WTC11 (cell line): Measurements from ENCODE around the gene EHD4. TPM values are rescaled to one million over a fixed set of nuclear protein-coding genes. Genes with fewer than 3 reads are reported as not detected.

Source experiments
- ATAC-seq: fragments of 200-7000 bp; cut with Tn5 transposase; 2 replicates; pipeline ENCODE4 v1.10.0; 2021; ENCODE audit warnings: mild to moderate bottlenecking, moderate library complexity
- CTCF ChIA-PET: fragments of 300-600 bp; sonication (Branson Sonifier 250); formaldehyde crosslinking; loops from one replicate; lab custom pipeline; 2021; ENCODE audit warnings: antibody characterized with exemption; lab: Charles Lee
- POLR2A ChIA-PET: fragments of 350-600 bp; sonication (Branson Sonifier 250); formaldehyde crosslinking; loops from one replicate; lab custom pipeline; 2021; ENCODE audit warnings: antibody characterized with exemption; lab: Charles Lee
- DNase-seq: peaks from one replicate; pipeline ENCODE4 v3.0.0; 2021; ENCODE audit warnings: low spot score
- H3K27ac Mint-ChIP-seq: 2 replicates; pipeline ENCODE4 v1.8.0; 2021; ENCODE audit warnings: mixed read lengths
- H3K27me3 Mint-ChIP-seq: 2 replicates; pipeline ENCODE4 v1.8.0; 2021; ENCODE audit warnings: low read depth, mild to moderate bottlenecking, moderate library complexity, mixed read lengths
- H3K36me3 Mint-ChIP-seq: 2 replicates; pipeline ENCODE4 v1.8.0; 2021; ENCODE audit warnings: mixed read lengths
- H3K4me1 Mint-ChIP-seq: 2 replicates; pipeline ENCODE4 v1.8.0; 2022; ENCODE audit warnings: mixed read lengths
- H3K4me3 Mint-ChIP-seq: 2 replicates; pipeline ENCODE4 v1.8.0; 2021; ENCODE audit warnings: mild to moderate bottlenecking, moderate library complexity, mixed read lengths
- H3K9me3 Mint-ChIP-seq: 2 replicates; pipeline ENCODE4 v1.8.0; 2021; ENCODE audit warnings: mixed read lengths
- ATF1 ChIP-seq: sonication (generic); formaldehyde crosslinking; IDR thresholded peaks from 2 replicates; pipeline ENCODE4 v1.8.1; 2023; ENCODE audit warnings: mild to moderate bottlenecking, moderate library complexity, missing genetic modification reagents
- HMGXB4 ChIP-seq: sonication (generic); formaldehyde crosslinking; IDR thresholded peaks from 2 replicates; pipeline ENCODE4 v1.8.1; 2023; ENCODE audit warnings: mild to moderate bottlenecking, moderate library complexity, missing genetic modification reagents
- KAT7 ChIP-seq: sonication (generic); formaldehyde crosslinking; IDR thresholded peaks from 2 replicates; pipeline ENCODE4 v1.8.1; 2023; ENCODE audit warnings: missing genetic modification reagents, mild to moderate bottlenecking, borderline replicate concordance
- NFATC4 ChIP-seq: fragments of 250-450 bp; sonication (Bioruptor Pico); IDR thresholded peaks from 2 replicates; pipeline ENCODE4 v1.9.0; 2021; ENCODE audit warnings: mild to moderate bottlenecking
- NFE2L1 ChIP-seq: sonication (generic); formaldehyde crosslinking; IDR thresholded peaks from 2 replicates; pipeline ENCODE4 v1.8.1; 2023; ENCODE audit warnings: missing genetic modification reagents
- SMAD4 ChIP-seq: sonication (generic); formaldehyde crosslinking; IDR thresholded peaks from 2 replicates; pipeline ENCODE4 v1.8.0; 2022; ENCODE audit warnings: mild to moderate bottlenecking, missing genetic modification reagents
- TEAD1 ChIP-seq: sonication (generic); formaldehyde crosslinking; IDR thresholded peaks from 2 replicates; pipeline ENCODE4 v1.8.0; 2022; ENCODE audit warnings: mild to moderate bottlenecking, missing genetic modification reagents
- USF1 ChIP-seq: sonication (generic); formaldehyde crosslinking; IDR thresholded peaks from 2 replicates; pipeline ENCODE4 v1.8.0; 2022; ENCODE audit warnings: mild to moderate bottlenecking, missing genetic modification reagents
- ZNF219 ChIP-seq: sonication (generic); formaldehyde crosslinking; IDR thresholded peaks from 2 replicates; pipeline ENCODE4 v1.8.0; 2023; ENCODE audit warnings: missing genetic modification reagents, mild to moderate bottlenecking, borderline replicate concordance
- ZNF232 ChIP-seq: sonication (generic); formaldehyde crosslinking; IDR thresholded peaks from 2 replicates; pipeline ENCODE4 v1.8.0; 2022; ENCODE audit warnings: mild to moderate bottlenecking, missing genetic modification reagents
- ZNF281 ChIP-seq: sonication (generic); formaldehyde crosslinking; IDR thresholded peaks from 2 replicates; pipeline ENCODE4 v1.8.0; 2023; ENCODE audit warnings: mild to moderate bottlenecking, missing genetic modification reagents
- ZNF671 ChIP-seq: fragments of 250-450 bp; sonication (Bioruptor Pico); IDR thresholded peaks from 2 replicates; pipeline ENCODE4 v1.8.0; 2021; ENCODE audit warnings: mild to moderate bottlenecking
- total RNA-seq: library from RNA; stranded (reverse); gene quantifications from 3 replicates; pipeline ENCODE4 v1.2.3, GENCODE V29; 2021
- TF ChIP-seq, protein P1 (sequence below): sonication (generic); formaldehyde crosslinking; IDR thresholded peaks from 2 replicates; pipeline ENCODE4 v1.8.1; 2022; ENCODE audit warnings: mild to moderate bottlenecking, missing genetic modification reagents, moderate library complexity, borderline replicate concordance
- TF ChIP-seq, protein P2 (sequence below): fragments of 250-450 bp; sonication (Bioruptor Pico); IDR thresholded peaks from 2 replicates; pipeline ENCODE4 v1.9.0; 2021; ENCODE audit warnings: mild to moderate bottlenecking, borderline replicate concordance
- TF ChIP-seq, protein P3 (sequence below): sonication (generic); formaldehyde crosslinking; conservative IDR thresholded peaks from 2 replicates; pipeline ENCODE4 v1.8.1; 2023; ENCODE audit warnings: mild to moderate bottlenecking, low read depth, missing genetic modification reagents, moderate library complexity
- TF ChIP-seq, protein P4 (sequence below): fragments of 250-450 bp; sonication (Bioruptor Pico); IDR thresholded peaks from 2 replicates; pipeline ENCODE4 v1.9.0; 2021; ENCODE audit warnings: moderate library complexity, mild to moderate bottlenecking, inconsistent platforms, borderline replicate concordance
- TF ChIP-seq, protein P5 (sequence below): sonication (generic); formaldehyde crosslinking; IDR thresholded peaks from 2 replicates; pipeline ENCODE4 v1.8.0; 2022; ENCODE audit warnings: mild to moderate bottlenecking, missing genetic modification reagents

EHD4 gene
- total RNA-seq, 1 experiment from 2014 or later, result 23.9 TPM

- TF ChIP-seq, protein P1, sequence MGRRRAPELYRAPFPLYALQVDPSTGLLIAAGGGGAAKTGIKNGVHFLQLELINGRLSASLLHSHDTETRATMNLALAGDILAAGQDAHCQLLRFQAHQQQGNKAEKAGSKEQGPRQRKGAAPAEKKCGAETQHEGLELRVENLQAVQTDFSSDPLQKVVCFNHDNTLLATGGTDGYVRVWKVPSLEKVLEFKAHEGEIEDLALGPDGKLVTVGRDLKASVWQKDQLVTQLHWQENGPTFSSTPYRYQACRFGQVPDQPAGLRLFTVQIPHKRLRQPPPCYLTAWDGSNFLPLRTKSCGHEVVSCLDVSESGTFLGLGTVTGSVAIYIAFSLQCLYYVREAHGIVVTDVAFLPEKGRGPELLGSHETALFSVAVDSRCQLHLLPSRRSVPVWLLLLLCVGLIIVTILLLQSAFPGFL, result no peak
- TF ChIP-seq KAT7 (CRISPR knock-in tag) (no peak), ZNF671 (CRISPR knock-in tag) (no peak), SMAD4 (CRISPR knock-in tag) (no peak), ATF1 (CRISPR knock-in tag) (no peak), ZNF232 (no peak), TEAD1 (CRISPR knock-in tag) (no peak), USF1 (CRISPR knock-in tag) (no peak), HMGXB4 (CRISPR knock-in tag) (no peak), ZNF281 (CRISPR knock-in tag) (no peak)
- TF ChIP-seq, protein P2, sequence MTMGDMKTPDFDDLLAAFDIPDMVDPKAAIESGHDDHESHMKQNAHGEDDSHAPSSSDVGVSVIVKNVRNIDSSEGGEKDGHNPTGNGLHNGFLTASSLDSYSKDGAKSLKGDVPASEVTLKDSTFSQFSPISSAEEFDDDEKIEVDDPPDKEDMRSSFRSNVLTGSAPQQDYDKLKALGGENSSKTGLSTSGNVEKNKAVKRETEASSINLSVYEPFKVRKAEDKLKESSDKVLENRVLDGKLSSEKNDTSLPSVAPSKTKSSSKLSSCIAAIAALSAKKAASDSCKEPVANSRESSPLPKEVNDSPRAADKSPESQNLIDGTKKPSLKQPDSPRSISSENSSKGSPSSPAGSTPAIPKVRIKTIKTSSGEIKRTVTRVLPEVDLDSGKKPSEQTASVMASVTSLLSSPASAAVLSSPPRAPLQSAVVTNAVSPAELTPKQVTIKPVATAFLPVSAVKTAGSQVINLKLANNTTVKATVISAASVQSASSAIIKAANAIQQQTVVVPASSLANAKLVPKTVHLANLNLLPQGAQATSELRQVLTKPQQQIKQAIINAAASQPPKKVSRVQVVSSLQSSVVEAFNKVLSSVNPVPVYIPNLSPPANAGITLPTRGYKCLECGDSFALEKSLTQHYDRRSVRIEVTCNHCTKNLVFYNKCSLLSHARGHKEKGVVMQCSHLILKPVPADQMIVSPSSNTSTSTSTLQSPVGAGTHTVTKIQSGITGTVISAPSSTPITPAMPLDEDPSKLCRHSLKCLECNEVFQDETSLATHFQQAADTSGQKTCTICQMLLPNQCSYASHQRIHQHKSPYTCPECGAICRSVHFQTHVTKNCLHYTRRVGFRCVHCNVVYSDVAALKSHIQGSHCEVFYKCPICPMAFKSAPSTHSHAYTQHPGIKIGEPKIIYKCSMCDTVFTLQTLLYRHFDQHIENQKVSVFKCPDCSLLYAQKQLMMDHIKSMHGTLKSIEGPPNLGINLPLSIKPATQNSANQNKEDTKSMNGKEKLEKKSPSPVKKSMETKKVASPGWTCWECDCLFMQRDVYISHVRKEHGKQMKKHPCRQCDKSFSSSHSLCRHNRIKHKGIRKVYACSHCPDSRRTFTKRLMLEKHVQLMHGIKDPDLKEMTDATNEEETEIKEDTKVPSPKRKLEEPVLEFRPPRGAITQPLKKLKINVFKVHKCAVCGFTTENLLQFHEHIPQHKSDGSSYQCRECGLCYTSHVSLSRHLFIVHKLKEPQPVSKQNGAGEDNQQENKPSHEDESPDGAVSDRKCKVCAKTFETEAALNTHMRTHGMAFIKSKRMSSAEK, result no peak
Observed at GRCh38 chr15:41885841-41886240, 86.5 kb downstream of the EHD4 start (continued).

DNA sequence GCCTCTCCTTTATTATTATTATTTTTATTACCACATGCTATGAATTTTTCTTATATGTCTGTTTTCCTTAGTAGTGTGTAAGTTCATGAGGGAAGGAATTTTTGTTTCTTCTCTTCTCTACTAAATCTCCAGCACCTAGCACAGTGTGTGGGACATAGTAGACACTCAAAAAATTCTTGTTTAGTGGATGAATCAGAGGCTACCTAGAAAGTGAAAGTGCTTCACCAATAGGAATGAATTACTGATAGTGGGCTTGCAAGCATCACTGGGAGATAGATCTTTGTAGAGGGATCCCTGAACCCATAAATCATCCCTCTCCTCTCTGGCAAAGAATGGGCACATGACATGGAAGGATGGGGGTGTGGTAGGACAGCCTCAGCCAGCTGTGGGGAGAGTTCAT is 87.0 kb downstream of the EHD4 start:
- no peak overlapping the region for H3K4me3 Mint-ChIP-seq
- ATAC-seq, result no peak
- H3K27me3 Mint-ChIP-seq, result peaks cover 29% of the 10 kb centered on the region
- TF ChIP-seq, protein P3, sequence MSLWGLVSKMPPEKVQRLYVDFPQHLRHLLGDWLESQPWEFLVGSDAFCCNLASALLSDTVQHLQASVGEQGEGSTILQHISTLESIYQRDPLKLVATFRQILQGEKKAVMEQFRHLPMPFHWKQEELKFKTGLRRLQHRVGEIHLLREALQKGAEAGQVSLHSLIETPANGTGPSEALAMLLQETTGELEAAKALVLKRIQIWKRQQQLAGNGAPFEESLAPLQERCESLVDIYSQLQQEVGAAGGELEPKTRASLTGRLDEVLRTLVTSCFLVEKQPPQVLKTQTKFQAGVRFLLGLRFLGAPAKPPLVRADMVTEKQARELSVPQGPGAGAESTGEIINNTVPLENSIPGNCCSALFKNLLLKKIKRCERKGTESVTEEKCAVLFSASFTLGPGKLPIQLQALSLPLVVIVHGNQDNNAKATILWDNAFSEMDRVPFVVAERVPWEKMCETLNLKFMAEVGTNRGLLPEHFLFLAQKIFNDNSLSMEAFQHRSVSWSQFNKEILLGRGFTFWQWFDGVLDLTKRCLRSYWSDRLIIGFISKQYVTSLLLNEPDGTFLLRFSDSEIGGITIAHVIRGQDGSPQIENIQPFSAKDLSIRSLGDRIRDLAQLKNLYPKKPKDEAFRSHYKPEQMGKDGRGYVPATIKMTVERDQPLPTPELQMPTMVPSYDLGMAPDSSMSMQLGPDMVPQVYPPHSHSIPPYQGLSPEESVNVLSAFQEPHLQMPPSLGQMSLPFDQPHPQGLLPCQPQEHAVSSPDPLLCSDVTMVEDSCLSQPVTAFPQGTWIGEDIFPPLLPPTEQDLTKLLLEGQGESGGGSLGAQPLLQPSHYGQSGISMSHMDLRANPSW (CRISPR knock-in tag), result no peak
- no peak for TF ChIP-seq ZNF219 (CRISPR knock-in tag)
- no peak for TF ChIP-seq ZNF232
- TF ChIP-seq NFATC4 (CRISPR knock-in tag), result no peak
- TF ChIP-seq, protein P4, sequence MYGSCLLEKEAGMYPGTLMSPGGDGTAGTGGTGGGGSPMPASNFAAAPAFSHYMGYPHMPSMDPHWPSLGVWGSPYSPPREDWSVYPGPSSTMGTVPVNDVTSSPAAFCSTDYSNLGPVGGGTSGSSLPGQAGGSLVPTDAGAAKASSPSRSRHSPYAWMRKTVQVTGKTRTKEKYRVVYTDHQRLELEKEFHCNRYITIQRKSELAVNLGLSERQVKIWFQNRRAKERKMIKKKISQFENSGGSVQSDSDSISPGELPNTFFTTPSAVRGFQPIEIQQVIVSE (CRISPR knock-in tag), result no peak
- TF ChIP-seq, protein P5, sequence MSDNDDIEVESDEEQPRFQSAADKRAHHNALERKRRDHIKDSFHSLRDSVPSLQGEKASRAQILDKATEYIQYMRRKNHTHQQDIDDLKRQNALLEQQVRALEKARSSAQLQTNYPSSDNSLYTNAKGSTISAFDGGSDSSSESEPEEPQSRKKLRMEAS (CRISPR knock-in tag), result no peak
- no peak for TF ChIP-seq NFE2L1 (CRISPR knock-in tag)
- H3K27ac Mint-ChIP-seq, result no peak overlapping the region
- DNase-seq, result no peak
- CTCF ChIA-PET, result interaction anchor here (2.3 kb wide), 1 partner anchor 19 kb away, joined by 5 read pairs; no protein-coding TSS in a partner anchor
- POLR2A ChIA-PET, result no interaction called here
- H3K9me3 Mint-ChIP-seq, result no peaks in the 10 kb centered on the region
- H3K36me3 Mint-ChIP-seq, result no peaks in the 10 kb centered on the region
- H3K4me1 Mint-ChIP-seq, result peaks cover 8% of the 10 kb centered on the region
